ENCODE measurements around the gene ACADSB.

Gene ACADSB

DNA sequence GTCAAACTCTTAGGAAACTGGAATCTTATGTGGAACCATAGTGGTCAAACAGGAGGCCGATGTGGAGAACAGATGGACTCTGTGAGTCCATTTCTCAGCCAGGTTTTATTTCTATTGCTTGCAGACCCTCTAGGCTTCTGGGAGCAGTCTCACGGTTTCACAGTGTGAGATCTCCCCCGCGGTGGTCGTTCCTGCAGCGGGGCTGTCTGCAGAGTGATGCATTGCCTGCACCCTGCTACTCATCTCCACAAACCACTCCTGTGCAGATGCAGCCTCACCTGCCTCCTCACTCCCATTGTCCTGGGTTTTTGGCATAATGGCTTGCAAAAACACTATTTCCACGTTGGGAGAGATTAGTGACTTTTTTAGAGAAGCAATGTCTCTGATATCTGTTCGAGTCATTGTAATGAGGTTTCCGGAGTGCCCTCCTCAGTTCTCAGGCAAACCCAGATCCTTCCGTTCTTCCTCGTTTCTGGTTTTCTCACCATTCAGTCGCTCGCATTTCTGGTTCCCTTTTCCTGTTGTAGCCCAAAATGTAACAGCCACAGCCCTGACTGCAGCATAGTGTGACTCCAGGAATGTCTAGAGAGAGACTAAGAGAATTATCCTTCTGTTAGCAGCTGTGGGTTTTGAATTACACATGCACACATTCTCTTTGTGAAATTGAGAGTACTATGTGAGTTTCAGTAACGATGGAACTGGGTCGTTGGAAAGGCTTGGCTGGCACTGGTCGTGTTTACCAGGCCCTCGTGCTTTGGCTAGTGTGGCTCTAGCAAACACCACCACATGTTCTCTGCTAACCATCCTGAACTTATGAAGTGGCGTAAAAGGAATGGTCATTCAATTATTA lies 30.2 kb downstream of the ACADSB start:
- no peak for DNase-seq (ENCODE audit: low read depth, low spot score)

GRCh38 chr10:123039632-123039930 lies 30.8 kb downstream of the ACADSB start:
- no peak for DNase-seq (ENCODE audit: low read depth, low spot score)

- DNase-seq (ENCODE audit: low read depth, low spot score) = no peak
These were observed 34.1 kb downstream of the ACADSB start for GRCh38 chr10:123042708-123043408.

DNA sequence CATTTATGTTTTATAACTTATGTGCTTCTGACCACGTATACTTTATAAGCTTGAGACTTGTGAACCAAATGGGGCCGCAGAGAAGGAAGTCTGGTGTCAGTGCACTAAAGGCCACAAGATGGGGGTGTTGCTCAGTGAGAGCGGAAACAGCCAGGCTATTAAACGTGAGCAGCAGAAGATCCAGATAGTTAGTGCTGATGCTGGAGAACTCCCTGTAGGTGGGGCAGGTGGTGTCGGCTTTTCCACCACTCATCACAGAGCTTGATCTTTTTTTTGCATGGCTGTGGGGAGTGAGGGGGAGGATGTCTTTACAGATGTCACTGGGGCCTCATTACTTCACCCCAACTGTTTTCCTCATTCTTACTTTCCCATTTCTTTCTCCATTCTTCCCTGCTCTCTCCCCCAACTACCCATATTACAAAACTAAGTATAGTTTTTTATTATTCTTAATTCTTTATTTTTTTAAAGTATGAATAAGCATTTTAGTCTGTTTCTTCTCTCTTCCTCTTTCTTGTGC lies 34.7 kb downstream of the ACADSB start:
- DNase-seq (ENCODE audit: low read depth, low spot score) = no peak

DNA sequence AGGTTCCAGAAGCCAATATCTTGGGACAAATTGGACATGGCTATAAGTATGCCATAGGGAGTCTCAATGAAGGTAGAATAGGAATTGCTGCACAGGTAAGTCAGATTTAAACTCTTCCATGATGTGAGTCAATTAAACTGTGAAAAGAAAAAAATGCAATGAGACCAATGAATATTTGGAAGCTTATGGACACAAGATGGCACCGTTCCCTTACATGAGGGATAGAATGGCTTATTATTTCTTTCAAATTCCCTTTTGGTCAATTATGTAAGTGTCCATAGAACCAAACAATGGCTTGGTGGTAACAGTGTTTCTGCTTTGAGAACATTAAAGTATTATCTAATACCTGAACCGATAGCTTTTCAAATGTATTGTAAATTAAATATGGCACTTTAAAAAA lies 35.6 kb downstream of the ACADSB start:
- DNase-seq (ENCODE audit: low read depth, low spot score) = no peak

GRCh38 chr10:123045961-123046731 lies 37.3 kb downstream of the ACADSB start:
- no peak for DNase-seq (ENCODE audit: low read depth, low spot score)

DNA sequence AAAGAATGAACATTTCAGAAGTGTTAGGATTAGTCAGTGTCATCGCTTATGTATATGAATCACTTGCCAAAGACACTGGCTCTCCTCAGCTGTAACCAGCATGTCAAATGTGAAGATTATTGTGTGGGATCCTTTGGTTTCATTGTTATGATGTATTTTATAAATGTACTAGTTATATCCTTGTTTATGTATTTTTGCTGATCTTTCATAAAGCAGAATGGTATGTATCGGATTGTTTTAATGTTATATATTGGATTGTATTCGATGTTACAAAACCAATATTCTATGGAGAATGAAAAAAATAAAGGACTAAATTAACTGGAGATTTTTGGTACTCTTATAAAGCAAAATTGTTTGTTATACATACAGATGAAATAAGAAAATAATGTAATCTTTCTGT lies 49.2 kb downstream of the ACADSB start:
- no peak for DNase-seq (ENCODE audit: low read depth, low spot score)

DNA sequence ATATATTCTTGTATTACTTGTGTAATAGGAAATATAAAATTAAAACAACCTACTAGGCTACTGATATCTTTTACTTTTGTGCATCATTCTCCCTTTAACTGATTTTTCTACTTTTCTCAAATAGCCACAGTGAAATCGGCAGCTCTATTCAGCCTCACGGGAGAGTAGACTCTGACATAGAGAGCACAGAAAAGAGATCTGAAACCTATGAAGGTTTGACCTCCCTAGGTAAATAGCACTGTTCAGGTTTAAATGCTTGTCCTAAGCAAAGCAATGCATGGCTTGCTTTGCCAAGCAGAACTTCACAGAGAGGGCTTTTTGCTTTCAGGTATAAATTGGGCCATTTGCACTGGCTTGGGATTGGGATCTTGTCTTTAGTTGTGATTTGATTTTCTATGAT lies 53.1 kb downstream of the ACADSB start:
- DNase-seq (ENCODE audit: low read depth, low spot score) = no peak

DNA sequence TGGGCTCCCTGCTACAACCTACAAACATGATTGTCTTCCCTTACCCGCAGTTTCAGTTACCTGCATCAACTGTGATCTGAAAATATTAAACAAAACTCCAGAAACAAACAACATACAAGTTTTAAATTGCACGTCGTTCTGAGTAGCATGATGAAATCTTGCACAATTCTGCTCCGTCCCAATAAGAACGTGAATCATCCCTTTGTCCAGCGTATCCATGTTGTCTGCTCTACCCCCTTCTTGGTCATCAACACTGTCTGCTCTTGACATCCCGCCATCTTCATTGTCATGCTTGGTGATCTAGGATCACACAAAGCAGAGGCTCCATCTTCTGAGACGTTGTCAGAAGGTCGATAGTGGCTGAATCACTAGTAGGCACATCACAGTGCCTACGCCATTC lies 53.9 kb downstream of the ACADSB start:
- no peak for DNase-seq (ENCODE audit: low read depth, low spot score)

DNA sequence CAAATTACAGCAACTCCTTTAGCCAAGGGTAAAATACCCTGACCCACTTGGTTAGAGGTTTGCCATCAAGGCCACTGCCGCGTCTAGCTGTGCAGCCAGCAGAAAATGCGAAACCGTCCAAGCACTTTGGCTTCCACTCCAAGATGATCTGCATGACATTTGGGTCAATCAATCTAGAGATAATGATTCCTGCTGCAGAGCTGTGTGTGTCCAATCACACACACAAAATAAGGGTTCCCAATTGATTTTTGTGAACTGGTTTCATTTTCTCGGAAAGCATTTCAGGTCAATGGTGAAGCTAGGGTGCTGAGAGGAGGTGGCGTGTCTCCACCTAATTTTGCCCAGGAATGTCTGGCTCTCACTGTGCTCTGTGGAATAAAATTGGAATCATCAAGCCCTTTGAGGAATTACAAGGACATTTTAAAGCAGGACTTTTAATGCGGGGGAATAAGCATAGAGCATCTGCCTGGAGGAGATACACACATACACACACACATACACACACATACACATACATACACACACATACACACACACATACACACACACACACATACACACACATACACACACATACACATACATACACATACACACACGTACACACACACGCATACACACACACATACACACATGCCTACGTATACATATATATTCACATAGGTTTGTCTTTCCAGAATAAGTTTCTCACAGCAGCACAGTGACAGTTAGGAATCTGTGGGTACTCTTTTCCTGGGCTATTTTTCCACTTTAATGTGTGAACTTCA lies 59.5 kb downstream of the ACADSB start:
- no peak for DNase-seq (ENCODE audit: low read depth, low spot score)

DNA sequence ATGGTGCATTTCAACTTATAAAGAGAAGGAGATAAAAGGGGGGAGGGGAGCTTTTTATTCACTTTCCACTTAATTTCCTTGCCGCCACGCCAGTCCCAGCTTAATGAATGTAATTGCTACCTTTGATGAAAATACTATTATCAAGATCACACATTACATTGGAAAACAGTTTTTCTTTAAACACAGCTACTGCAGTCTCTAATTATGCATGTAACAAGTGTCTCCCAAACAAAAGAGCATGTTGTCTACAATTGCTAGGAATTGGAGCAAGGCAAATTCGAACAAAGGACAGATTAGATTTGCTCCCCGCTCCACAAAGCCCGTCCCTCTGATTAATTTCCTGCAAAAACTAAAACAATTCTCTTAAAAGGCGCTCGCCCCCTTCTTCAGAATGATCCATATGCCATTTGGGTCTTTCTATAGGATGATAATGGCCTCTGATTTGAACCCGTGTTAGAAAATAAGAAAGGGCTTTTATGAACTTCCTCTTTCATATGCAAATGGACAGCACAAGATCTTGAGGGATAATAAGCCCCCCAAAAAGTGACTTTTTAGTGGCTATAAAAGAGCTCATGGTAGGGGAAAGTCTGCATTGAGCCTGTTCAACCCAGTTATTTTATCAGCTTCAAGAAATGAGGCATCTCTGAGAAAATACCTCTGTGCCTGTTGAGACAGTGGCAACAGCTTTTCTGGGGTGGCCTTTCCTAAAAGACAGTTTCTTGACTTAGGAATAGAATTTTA lies 60.6 kb downstream of the ACADSB start:
- no peak for DNase-seq (ENCODE audit: low read depth, low spot score)

DNA sequence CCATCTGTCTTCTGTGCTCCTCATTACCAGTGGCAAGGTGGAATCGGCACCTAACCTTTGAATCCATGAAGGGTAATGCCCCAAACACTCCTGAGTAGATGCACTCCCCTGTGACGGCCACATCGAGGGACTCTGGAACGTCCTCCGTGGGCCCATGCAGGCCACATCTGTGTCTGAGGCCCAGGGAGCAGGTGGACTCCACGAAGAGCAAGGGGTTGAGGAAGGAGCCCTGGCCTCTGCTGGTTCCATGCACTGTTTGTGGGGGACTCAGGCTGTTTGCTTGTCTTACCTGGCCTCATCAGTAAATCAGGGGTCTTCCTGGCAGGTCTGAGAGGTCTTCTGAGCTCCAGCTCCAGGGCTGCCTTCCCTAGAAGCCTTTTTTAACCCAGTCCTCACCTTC lies 64.4 kb downstream of the ACADSB start:
- no peak for DNase-seq (ENCODE audit: low read depth, low spot score)

GRCh38 chr10:123074215-123074614 lies 65.4 kb downstream of the ACADSB start:
- DNase-seq (ENCODE audit: low read depth, low spot score) = no peak

DNA sequence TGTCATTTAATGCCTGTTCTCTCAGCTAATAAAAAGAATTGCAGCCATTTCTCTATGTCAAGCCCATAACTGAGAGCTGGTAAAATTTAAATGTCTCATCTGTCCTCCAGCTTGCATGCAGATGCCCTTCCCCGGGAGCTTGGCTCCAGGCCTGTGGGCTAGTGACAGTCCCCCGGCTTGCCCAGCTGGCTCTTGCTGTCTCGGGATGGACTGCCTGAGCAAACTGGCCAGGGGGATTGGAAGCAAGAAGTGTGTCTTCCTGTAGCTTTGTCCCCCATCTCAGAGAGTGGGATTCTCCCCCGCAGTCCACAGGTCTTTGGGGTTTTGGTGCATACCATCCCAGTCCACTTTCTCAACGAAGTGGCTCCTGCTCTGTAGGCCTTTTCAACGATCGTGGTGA lies 73.1 kb downstream of the ACADSB start:
- DNase-seq (ENCODE audit: low read depth, low spot score) = no peak

DNA sequence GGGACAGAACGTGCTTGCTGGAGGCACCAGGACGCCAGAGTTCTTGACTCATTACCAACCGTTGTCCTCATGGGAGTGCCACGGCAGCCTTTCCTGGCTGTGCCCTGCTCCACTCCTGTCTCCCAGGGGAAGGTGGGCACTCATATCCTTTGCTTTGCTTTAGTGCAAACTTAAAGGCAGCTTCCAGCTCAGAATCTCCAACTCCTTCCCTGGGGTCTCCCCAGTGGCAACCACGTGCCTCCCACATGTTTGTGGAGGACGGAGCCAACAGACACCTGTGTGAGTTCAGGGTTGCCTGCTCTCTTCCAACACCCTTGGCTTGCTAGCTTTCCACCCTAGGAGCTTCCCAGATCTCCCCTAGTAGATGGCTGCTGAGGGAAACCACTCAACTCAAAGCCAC lies 75.0 kb downstream of the ACADSB start:
- DNase-seq (ENCODE audit: low read depth, low spot score) = no peak

DNA sequence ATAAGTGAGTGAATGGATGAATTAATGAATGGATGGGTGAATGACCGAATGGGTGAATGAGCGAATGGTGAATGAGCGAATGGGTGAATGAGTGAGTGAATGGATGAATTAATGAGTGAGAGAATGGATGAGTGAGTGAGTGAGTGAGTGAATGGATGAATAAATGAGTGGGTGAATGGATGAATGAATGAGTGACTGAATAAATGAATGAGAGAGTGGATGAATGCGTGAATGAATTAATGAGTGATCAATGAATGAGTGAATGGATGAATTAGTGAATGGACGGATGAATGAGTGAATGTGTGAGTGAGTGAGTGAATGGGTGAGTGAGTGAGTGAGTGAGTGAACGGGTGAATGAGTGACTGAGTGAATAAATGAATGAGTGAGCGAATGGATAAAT lies 77.5 kb downstream of the ACADSB start:
- DNase-seq (ENCODE audit: low read depth, low spot score) = no peak

DNA sequence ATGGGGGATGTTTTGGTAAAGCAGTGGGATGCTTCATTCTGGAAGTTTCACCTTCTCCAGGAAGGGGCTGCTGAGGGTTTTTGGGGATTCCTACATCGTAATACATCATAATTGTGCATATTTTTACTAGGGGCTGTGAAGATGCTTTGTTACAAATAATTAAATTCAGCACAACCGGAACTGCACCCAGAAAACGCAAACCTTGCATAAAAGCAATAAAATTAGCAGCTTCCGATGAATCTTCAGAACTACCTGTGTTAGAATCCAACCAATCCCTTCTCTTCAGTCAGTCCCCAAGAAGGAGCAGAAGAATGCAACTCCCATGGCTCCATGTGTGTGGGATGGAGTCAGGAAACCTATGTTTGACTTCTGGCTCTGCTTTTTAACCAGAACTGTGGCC lies 78.5 kb downstream of the ACADSB start:
- no peak for DNase-seq (ENCODE audit: low read depth, low spot score)

- no peak for DNase-seq (ENCODE audit: low read depth, low spot score)
These were observed 79.0 kb downstream of the ACADSB start for GRCh38 chr10:123087786-123088185.

- DNase-seq (ENCODE audit: low read depth, low spot score) = no peak
These were observed 84.0 kb downstream of the ACADSB start for GRCh38 chr10:123092635-123093414.

DNA sequence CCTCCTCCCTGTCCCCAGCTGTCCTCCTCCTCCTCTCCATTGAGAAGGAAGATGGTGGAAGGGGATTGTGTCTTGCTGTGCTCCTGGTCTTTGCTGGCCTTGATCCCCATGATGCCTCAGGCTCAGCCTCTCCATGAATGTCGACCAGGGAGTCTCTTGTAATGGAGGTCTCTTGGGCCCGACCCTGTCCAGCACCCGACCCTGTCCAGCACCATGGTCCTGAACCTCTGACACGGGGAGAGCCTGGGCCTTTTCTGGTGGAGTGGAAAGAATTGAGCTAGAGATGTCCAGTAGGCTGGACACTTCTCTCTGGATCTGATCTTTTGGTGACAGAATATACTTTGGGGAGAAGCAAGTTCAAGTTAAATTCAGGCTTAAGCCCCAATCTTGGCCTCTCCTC lies 84.7 kb downstream of the ACADSB start:
- DNase-seq (ENCODE audit: low read depth, low spot score) = no peak

Measured in activated naive CD8-positive, alpha-beta T cell treated with anti-CD3 and anti-CD28 coated beads, Interleukin-2, amount 50 U/mL, for 16 hours (primary cell).